GM19455 (cell line): ENCODE results near the gene MAD1L1.

Source experiments
- ATAC-seq: cut with Tn5 transposase; IDR thresholded peaks from one replicate; pipeline ENCODE4 v1.9.1; 2021; ENCODE audit not compliant: unreplicated experiment

Gene MAD1L1

GRCh38 chr7:1922870-1923236 lies 309.9 kb downstream of the MAD1L1 start:
- ATAC-seq = no peak

DNA sequence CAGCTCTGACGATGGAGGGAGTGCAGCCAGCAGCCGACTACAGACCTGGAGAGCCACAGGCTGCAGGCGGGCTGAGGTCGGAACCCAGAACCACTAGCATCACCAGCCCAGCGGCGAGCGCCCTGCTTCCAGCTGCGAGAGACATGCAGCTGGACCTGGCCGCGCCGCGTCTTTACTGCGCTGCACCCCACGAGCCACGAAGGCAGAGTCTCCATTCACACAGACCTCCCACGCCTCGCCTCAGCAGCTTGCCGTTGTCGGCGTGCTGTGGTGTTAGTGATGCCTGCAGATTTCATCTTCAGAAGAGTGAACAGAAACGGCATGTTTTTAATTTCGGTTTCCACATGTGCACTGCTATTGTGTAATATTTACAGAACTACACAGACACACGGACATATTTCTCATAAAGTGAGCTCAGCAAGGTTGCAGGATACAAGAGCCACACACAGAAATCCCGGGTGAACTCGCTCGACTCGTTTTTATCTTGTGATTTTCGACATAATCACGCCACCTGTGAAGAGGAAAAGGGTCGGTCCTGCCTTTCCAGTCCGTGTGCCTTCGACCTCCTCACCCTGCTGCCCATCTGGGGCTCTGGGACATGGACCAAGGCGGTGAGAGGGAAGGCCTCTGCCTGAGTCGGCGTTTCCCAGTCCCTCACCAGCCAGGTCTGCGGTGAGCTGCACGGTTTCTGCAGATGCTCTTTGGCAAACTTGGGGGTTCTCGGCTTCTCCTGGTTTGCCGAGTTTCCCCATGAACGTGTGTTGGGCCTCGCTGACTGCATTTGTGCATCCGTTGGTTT lies 310.5 kb downstream of the MAD1L1 start:
- no peak for ATAC-seq

- ATAC-seq = no peak
Measured at GRCh38 chr7:1920881-1921280, 311.9 kb downstream of the MAD1L1 start.

- no peak for ATAC-seq
Measured at GRCh38 chr7:1920266-1920681, 312.5 kb downstream of the MAD1L1 start.

DNA sequence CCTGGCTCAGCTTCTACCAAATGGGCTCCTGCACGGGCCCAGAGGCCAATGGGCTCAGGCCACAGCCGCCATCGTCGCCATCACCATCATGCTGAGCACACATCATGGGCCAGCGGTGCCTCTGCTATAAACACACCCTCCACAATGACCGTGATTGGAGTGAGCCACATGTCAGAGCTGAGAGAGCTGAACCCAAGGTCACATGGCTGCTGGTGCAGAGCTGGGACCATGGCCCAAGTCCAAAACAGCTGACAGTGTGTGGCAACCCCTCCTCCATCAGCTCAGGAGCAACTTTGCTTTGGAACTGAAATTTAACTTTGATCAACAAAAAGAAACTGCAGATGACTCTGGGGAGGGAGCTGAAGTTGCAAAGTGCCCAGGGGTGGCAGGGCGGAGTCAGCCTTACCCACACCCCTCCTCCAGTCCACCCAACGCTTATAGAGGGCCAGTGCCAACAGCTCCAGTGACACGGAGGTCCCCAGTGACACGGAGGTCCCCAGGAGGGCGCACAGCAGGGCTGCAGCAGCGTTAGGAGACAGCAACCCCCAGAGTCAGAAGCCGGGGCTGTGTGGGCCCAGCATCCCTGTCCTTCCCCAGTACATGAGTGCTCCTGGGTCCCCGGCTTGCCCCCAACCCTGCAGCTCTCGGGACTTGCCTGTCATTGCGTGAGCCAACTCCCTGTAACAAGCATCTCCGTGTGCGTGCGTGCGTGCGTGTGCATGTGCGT lies 313.0 kb downstream of the MAD1L1 start:
- no peak for ATAC-seq

DNA sequence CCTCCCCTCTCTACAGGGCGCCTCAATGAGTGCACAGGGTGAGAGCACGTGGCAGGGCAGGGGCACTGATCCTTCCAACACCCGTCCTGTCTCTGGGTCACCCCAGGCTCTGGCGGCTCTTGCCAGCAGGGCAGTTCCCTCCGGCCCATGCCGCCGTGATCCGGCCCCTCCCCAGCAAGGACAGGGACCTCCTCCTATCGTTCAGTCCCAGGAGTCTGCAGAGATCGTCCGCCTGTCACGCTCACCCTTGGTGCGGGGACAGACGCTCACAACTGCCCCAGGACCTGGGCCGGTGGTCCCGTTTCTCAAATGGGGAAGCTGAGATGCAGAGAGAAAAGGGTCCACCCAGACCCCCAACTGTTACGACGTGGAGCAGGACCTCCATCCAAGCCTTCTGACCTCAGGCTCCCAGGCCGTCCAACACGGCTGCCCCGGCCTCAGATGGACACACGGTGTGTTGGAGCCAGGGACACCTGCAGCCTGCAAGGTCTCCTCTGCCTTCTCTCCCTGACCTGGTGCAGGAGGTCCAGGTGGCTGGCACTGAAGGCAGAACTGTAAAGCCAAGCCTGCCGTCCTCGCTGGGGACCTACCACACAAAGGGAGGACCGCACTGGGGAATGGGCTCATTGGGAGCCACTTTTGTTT lies 313.7 kb downstream of the MAD1L1 start:
- no peak for ATAC-seq

DNA sequence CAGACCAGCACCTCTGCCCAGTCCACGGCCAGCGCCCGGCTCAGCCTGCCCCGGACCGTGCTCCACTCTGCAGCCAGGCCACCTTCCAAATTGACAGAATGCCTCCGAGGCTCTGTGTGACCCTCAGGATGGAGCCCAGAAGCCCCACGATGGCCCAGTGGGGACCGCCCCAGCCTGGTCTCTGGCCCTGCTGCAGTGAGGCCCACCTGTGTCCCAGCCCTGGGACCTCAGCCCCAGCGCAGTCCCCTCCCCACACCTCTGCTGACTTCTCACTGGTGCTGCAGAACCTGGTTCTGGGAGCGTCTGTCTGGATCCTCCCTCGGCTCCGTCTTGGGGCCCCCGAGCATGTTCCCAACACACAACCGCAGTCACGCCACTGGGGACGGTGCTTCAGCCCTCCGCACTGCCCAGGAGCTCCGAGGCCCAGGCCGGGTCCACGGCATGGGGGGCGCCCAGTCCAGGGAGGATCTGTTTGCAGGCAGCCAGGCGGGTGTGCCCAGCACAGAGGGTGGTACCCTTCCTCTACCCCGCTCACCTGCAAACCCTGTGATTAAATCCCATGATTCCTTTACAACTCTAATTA lies 314.6 kb downstream of the MAD1L1 start:
- no peak for ATAC-seq

GRCh38 chr7:1917221-1918062 lies 315.3 kb downstream of the MAD1L1 start:
- no peak for ATAC-seq

- no peak for ATAC-seq
Measured at GRCh38 chr7:1916601-1916970, 316.2 kb downstream of the MAD1L1 start.

- no peak for ATAC-seq
Measured at GRCh38 chr7:1915956-1916600, 316.7 kb downstream of the MAD1L1 start.

- no peak for ATAC-seq
Measured at GRCh38 chr7:1915326-1915725, 317.4 kb downstream of the MAD1L1 start.

DNA sequence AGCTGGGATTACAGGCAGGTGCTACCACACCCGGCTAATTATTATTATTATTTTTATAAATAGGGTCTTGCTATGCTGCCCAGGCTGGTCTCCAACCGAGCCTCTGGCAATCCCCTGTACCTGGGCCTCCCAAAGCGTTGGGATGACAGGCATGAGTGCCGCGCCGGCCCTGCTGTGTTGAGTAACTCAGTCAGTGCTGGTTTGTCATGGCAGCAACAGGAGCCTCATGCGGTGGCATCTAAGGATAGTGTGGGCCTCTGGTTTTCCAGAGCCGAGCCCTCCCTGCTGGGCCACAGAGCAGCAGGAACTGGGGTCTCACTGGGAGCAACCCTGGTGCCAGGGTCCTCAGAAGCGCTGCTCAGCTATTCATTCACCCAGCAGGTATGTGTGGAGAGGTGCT lies 318.0 kb downstream of the MAD1L1 start:
- ATAC-seq = no peak

DNA sequence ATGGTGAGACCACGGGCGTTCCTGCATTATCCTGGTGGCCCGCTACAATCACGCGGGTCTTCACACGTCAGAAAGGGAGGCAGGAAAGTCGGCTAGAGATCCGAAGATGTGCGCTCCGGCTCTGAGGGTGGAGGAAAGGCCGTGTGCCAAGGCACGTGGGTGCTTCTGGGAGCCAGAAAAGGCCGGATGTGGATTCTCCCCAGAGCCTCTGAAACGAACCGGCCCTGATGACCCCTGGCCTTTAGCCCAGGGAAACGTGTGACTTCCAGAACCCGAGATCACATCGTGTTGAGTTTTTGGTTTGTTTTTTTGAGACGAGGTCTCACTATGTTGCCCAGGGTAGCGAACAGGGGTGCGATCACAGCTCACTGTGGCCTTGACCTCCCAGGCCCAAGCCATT lies 318.4 kb downstream of the MAD1L1 start:
- ATAC-seq = no peak

GRCh38 chr7:1913466-1914282 lies 319.1 kb downstream of the MAD1L1 start:
- ATAC-seq = no peak

- ATAC-seq = no peak
Measured at GRCh38 chr7:1912593-1913465, 319.9 kb downstream of the MAD1L1 start.

GRCh38 chr7:1911571-1911970 lies 321.2 kb downstream of the MAD1L1 start:
- no peak for ATAC-seq

GRCh38 chr7:1910827-1911226 lies 321.9 kb downstream of the MAD1L1 start:
- no peak for ATAC-seq

DNA sequence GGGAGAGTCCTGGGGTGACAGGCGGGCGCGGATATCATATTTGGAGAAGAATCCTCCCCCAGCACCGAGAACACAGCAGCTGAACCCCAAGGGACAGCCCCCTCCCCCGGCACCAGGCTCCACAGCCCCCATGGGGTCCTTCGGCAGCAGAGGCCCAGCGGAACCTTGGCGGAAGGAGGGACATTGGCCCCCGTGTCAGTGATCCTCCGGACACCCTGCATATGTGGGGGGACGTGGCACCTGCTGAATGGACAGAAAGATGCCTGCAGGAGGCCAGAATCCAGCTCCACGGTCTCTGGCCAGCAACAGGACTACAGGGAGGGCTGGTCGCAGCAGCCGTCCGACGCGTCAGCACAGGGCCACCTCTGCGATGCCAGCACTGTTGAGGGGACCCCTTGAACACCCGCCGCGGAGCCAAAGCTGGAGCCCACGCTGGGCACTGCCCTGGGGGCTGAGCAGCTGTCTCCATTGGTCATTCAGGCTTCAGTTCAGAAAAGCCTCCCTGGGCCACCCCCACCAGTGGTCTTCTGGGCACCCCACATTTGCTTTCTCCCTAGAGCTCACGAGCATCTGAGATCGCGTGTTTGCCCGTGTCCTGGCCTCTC lies 322.6 kb downstream of the MAD1L1 start:
- ATAC-seq = no peak
